Frontal cortex (tissue), 4 donors: ENCODE results near the gene ZNF264. TPM values are rescaled to one million over a fixed set of nuclear protein-coding genes. Genes with fewer than 3 reads are reported as not detected.
"Not testable (repeated sequence)": the region's sequence is repeated elsewhere in the genome, so short reads cannot be mapped to it uniquely, and the experiment has no call there.

ENCODE experiments used
- DNase-seq, 2 donors: peaks; one replicate each; pipeline ENCODE4 v3.0.0; 2012; ENCODE audit warnings: low spot score in 2 of 2
- FAIRE-seq: peaks from 2 replicates; lab custom pipeline; 2012; peaks lifted over from hg19 to GRCh38; lab: Jason Lieb, UNC
- total RNA-seq: library from RNA; depleted of rRNA; stranded (reverse); fragments of >200 nt; gene quantifications from one replicate; pipeline ENCODE4 v1.2.3, GENCODE V29; 2014
- donor health status: control.
- donor health status: control.
- donor health status: control.

Gene ZNF264
- total RNA-seq: 23.6 TPM

- DNase-seq (peak; percentile 82 to 86), FAIRE-seq (no peak)
These were observed at the start of gene ZNF264 for GRCh38 chr19:57191141-57192076. Gene ZNF264 (plus strand): TSS chr19:57191500. CDS start chr19:57191914, 414 bp downstream.

- DNase-seq: no peak
These were observed 49.6 kb upstream of the ZNF264 start for GRCh38 chr19:57141699-57142098.

GRCh38 chr19:57152921-57153320, 38.4 kb upstream of the ZNF264 start:
- no peak for FAIRE-seq

More at GRCh38 chr19:57141699-57142098, 49.6 kb upstream of the ZNF264 start:
- FAIRE-seq: no peak

GRCh38 chr19:57161985-57162539, 29.2 kb upstream of the ZNF264 start:
- no peak for FAIRE-seq
- no peak for DNase-seq

More at GRCh38 chr19:57152921-57153320, 38.4 kb upstream of the ZNF264 start:
- no peak for DNase-seq

- DNase-seq (no peak), FAIRE-seq (no peak)
These were observed 25.5 kb upstream of the ZNF264 start for GRCh38 chr19:57165846-57166245.

- DNase-seq (no peak), FAIRE-seq (no peak)
These were observed 23.9 kb upstream of the ZNF264 start, which contains the start of gene DUXA for GRCh38 chr19:57167385-57167784. Gene DUXA (minus strand): TSS chr19:57167485. CDS start chr19:57167443, 42 bp downstream.

- DNase-seq (peak; percentile 51 to 60), FAIRE-seq (no peak)
These were observed 19.7 kb upstream of the ZNF264 start for GRCh38 chr19:57171551-57172081.

- DNase-seq (no peak), FAIRE-seq (no peak)
These were observed 999 bp upstream of the ZNF264 start for GRCh38 chr19:57190301-57190700.

GRCh38 chr19:57192077-57192420, 749 bp downstream of the ZNF264 start:
- DNase-seq: peak in 1 of 2 donors; percentile 19
- no peak for FAIRE-seq

- FAIRE-seq (no peak), DNase-seq (no peak)
These were observed 1.7 kb downstream of the ZNF264 start for GRCh38 chr19:57192993-57193392.

GRCh38 chr19:57197874-57198273, 6.6 kb downstream of the ZNF264 start:
- FAIRE-seq, DNase-seq: not testable (repeated sequence)

- DNase-seq: no peak
- FAIRE-seq: no peak
These were observed 10.9 kb downstream of the ZNF264 start for GRCh38 chr19:57202160-57202559.

- FAIRE-seq: no peak
- no peak for DNase-seq
These were observed 19.1 kb downstream of the ZNF264 start for GRCh38 chr19:57210381-57210780.

GRCh38 chr19:57212109-57212508, 20.8 kb downstream of the ZNF264 start:
- FAIRE-seq (no peak), DNase-seq (no peak)

GRCh38 chr19:57227502-57227901, 36.2 kb downstream of the ZNF264 start:
- DNase-seq (no peak), FAIRE-seq (no peak)

- DNase-seq: no peak
- FAIRE-seq: no peak
These were observed 40.4 kb downstream of the ZNF264 start for GRCh38 chr19:57231686-57232085.

GRCh38 chr19:57233207-57233606, 41.9 kb downstream of the ZNF264 start:
- FAIRE-seq: no peak
- DNase-seq: no peak

- no peak for DNase-seq
These were observed 48.6 kb downstream of the ZNF264 start for GRCh38 chr19:57239982-57240310.

GRCh38 chr19:57240311-57241090, 49.2 kb downstream of the ZNF264 start, which contains the start of gene ZNF805:
Gene ZNF805 (plus strand): TSS chr19:57240632. CDS start chr19:57240892, 260 bp downstream.
- FAIRE-seq: no peak
- peak; percentile 92 to 96 for DNase-seq

More at GRCh38 chr19:57239982-57240310, 48.6 kb downstream of the ZNF264 start:
- FAIRE-seq: no peak

- FAIRE-seq: no peak
- peak in 1 of 2 donors; percentile 17 for DNase-seq
These were observed 49.9 kb downstream of the ZNF264 start for GRCh38 chr19:57241176-57241575.
